ENCODE measurements around the gene MITF. TPM values are rescaled to one million over a fixed set of nuclear protein-coding genes. Genes with fewer than 3 reads are reported as not detected.

Gene MITF
- 12.8 TPM for total RNA-seq (ENCODE audit: insufficient read depth, low replicate concordance)

DNA sequence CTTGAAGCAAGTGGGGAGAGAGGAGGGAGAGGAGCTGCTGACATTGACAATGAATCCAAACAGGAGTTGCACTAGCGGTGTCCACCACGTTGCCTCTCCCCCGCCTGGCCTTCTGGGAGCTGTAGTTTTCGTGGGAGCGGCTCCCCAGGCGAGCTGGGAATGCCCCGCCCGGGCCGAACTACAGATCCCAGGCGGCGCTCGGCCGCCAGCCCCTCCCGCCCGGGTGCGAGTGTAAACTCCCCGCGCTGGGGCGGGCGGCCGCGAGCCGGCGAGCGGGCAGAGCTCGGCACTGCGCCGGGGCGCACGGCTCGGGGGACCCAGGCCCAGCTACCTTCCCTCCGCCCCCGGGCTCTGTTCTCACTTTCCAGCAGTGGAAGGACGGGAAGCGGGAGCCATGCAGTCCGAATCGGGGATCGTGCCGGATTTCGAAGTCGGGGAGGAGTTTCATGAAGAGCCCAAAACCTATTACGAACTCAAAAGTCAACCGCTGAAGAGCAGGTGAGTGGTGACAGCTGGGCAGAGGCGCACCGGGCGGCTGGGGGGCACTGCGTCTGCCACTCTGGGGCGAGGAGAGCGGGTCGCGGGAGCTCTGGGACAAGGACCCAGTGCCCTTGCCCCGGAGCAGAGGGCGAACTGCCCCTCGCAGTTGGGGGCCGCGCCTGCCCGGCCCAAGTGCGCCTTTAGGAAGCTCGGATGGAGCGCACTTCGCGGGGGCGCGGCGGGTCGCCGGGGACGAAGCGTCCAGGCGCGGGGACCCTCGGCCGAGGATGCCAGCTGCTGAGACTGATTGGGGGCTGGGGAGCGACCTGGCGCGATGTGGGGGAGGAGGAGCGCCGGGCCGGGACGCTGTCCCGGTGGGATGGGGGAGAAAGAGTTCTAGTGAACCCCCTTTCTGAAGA, at the start of gene MITF:
TSS of gene MITF (plus strand) at position 261 of the 899 bp plus-strand sequence. CDS start at position 395, 134 bp downstream.
- peak; percentile 98 for DNase-seq (ENCODE audit: low spot score)

GRCh38 chr3:69691860-69692259, 47.4 kb upstream of the MITF start:
- no peak for DNase-seq (ENCODE audit: low spot score)

DNA sequence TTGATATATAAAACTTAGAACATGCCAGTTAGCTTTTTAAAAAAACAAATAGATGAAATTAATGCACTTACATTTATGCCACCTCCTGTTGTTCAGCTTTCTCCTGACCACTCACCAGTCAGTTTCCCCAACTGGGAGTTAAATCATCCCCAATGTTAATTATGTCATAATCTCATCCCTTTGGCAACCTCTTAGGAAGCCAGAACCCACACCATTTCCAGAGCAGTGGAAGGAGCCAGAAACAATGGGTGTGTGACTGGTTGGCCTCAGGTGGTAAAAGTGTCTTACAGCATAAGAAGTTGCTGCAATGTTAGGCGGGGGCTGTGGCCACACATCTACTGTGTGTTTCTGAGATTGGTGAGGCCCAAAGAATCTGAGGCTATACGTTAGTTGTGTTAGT, 46.5 kb upstream of the MITF start:
- no peak for DNase-seq (ENCODE audit: low spot score)

DNA sequence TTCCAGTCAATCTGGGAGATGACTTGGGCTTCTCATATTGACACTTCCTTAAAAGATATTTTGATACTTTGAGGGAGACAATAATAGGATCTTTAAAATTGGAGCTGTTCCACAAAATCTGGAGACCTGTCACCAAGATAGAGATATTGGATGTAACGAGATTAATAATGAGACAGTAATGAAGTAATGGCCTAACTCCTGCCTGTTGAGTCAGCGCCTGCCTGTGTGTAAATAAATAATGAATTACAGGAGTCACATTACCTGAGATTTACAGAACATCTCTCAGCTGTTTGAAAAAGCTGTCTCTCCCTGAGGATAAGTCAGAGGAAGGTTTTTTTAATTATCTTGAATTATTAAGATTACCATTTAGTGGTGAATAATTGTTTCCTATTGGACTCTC, 43.8 kb upstream of the MITF start:
- DNase-seq (ENCODE audit: low spot score), result no peak

GRCh38 chr3:69695933-69696332, 43.3 kb upstream of the MITF start:
- no peak for DNase-seq (ENCODE audit: low spot score)

DNA sequence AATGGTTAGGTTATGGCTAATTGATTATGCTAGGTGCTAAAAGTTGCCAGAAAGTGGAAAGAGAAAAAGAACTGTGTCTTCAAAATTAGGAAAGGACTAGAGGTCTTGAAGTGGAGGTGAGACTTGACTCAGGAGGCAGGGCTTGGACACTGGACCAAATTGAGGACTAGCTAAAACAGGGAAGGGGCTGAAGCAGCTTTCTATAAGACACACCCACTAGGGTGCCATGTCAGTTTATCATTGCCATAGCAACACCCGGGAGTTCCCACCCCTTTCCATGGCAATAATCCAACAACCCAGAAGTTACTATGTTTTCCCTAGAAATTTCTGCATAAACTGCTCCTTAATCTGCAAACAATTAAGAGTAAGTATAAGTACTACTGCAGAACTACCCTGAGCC, 42.9 kb upstream of the MITF start:
- no peak for DNase-seq (ENCODE audit: low spot score)

DNA sequence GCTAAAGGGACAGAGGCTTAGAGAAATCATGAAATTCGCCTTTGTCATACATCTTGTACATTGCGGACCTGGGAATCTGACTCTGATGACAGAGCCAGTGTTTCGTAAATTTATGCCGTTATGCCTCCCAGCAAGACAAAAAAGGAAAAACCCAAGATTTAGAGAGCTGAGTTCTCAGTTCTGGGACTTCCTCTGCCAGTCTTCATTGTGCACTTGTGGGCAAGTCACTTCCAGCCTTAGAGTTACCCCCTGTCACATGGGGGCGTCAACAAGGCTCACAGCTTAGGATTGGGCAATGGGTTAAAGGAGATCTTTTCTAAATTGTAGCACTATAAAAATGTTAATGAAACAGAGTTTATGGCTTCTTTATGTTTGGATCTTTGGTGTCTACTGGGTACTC, 41.9 kb upstream of the MITF start:
- DNase-seq (ENCODE audit: low spot score), result no peak

GRCh38 chr3:69698728-69699127, 40.5 kb upstream of the MITF start:
- DNase-seq (ENCODE audit: low spot score), result no peak

DNA sequence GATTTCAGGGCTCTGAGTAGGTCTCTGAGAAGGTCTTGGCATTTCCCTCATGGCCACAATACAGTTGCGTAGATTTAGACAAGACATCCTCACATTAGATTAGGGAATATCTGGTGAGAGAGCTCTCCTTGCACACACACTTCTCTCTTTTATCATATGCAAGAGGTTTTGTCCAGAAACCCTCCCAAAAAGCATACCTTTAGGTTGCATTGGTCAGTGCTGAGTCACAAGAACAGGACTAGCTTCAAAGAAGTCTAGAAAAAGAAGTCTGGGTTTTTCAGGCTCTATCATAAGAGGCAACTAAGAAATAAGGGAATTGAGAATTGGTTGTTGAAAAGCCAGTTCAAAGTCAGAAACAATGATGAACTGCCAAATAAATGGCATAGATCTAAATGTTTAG, 40.1 kb upstream of the MITF start:
- no peak for DNase-seq (ENCODE audit: low spot score)

GRCh38 chr3:69700949-69701348, 38.3 kb upstream of the MITF start:
- DNase-seq (ENCODE audit: low spot score), result no peak

- no peak for DNase-seq (ENCODE audit: low spot score)
Observed at GRCh38 chr3:69710153-69710977, 28.9 kb upstream of the MITF start.

GRCh38 chr3:69712269-69712668, 27.0 kb upstream of the MITF start:
- DNase-seq (ENCODE audit: low spot score), result peak; percentile 65

DNA sequence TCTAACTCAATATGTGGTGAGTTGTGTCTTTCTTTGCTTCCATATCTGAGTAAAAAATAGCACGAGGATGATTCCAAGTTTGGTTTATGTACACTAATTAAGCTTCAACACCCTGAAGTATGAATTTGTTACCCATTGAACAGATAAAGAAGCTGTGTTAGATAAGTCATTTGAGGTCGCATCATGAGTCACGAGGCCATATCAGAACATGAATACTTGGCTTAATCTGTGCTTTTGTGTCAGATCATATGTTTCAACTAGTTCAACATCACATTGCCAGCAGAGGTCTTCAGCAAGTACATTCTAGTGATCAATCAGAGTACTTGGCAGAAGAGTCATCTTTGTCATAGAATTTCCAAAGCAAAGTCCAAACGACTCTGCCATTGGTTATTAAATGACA, 26.3 kb upstream of the MITF start:
- DNase-seq (ENCODE audit: low spot score), result no peak

DNA sequence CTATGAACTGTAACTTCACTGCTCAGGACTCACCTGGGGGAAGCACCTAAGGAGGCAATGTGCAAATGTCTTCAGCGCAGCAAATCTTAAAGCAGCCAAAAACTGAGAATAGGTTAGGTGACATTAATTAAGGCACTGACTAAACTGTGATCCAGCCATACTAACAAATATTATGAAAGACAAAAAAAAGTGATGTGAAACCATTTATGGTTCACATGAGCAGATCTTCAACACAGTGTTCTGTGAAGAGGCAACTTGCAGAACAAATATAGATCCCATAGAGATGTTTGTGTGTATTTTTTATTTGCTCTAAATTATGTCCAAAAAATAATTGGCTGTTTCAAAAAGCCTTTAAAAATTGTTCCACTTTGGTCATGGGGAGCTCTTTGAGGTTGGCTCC, 24.1 kb upstream of the MITF start:
- no peak for DNase-seq (ENCODE audit: low spot score)

DNA sequence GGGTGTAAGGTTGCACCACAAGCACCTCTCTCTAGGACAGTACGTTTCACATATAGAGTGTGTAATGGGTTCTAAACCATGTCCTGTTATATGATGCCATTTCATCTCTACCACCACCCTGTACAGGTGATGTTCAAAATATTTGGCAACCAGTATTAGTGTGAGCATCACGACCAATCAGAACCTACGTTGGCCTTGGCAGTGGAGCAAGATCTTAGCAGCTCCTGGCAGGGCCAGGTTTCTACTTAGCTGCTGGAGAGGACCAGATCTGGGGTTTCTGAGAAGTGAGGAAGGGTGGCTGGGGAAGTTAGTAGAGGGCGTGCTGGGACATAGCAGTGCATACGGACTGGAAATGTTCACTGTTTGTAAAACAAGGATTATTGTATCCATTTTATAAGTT, 23.1 kb upstream of the MITF start:
- no peak for DNase-seq (ENCODE audit: low spot score)

GRCh38 chr3:69718866-69719586, 20.2 kb upstream of the MITF start:
- DNase-seq (ENCODE audit: low spot score), result no peak

GRCh38 chr3:69719587-69720122, 19.6 kb upstream of the MITF start:
- no peak for DNase-seq (ENCODE audit: low spot score)

DNA sequence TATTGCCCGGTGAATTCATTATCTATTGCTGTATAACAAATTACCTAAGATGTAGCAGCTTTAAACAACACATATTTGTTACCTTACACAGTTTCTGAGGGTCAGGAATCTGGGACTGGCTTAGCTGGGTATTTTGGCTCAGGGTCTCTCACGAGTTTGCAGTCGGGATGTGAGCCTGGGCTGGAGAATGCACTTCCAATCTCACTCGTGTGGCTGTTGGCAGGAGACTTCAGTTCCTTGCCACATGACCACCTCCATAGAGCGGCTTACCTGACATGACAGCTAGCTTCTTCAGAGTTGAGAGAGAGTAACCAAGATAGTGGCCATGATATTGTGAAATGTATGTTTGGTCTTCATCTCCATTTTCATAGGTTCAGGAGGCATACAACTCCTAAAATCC, 18.4 kb upstream of the MITF start:
- no peak for DNase-seq (ENCODE audit: low spot score)

GRCh38 chr3:69723389-69723788, 15.9 kb upstream of the MITF start:
- DNase-seq (ENCODE audit: low spot score), result no peak

GRCh38 chr3:69724722-69725435, 14.4 kb upstream of the MITF start:
- DNase-seq (ENCODE audit: low spot score), result peak; percentile 20

DNA sequence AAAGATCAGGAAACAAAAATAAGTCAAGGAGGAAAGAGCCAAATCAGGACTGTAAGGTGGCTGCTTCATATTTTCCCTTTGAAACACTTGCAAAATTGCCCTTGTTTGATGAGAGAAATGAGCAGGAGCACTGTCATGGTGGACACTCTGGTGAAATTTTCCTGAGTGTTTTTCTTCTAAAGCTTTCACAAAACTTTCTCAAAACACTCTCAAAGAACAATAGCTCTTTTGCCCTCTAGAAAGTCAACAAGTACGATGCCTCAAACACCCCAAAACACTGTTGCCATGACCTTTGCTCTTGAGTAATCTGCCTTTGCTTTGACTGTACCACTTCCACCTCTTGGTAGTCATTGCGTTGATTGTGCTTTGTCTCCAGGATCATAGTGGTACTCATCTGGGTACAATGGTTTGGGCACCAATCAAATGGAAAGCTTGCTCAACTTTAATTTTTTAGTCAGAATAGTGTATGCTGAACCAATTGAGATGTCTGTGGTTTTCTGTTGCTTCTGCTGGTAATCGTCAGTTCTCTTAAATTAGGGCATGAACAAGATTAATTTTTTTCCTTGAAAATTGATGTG, 13.2 kb upstream of the MITF start:
- DNase-seq (ENCODE audit: low spot score), result no peak

Data from umbilical cord (tissue), 2 donors.